ENCODE data around the gene FAM83G. TPM values are rescaled to one million over a fixed set of nuclear protein-coding genes. Genes with fewer than 3 reads are reported as not detected.
A peak's percentile ranks its signal among the peaks of the same experiment; 100 is the strongest.

Gene FAM83G
- total RNA-seq, 1 donor from 2014 or later = 12.9 TPM

- Histone ChIP-seq H3K36me3 (ENCODE audit: insufficient read depth, low read length) (no peaks in the 10 kb centered on the region), H3K9ac (ENCODE audit: low read length) (no peak overlapping the region), H2AFZ (ENCODE audit: low read depth, low read length) (no peak overlapping the region), H3K79me2 (ENCODE audit: insufficient read depth, low read length) (no peaks in the 10 kb centered on the region), H3K27me3 (ENCODE audit: insufficient read depth, low read length) (no peaks in the 10 kb centered on the region), H3K4me1 (ENCODE audit: insufficient read depth, low read length) (peaks cover 31% of the 10 kb centered on the region), H3K4me2 (ENCODE audit: low read length) (no peak overlapping the region), H4K20me1 (ENCODE audit: insufficient read depth, low read length) (no peaks in the 10 kb centered on the region), H3K27ac (ENCODE audit: low read depth, low read length) (no peak overlapping the region), H3K4me3 (ENCODE audit: insufficient read depth, low read depth, low read length) (no peak overlapping the region), H3K9me3 (ENCODE audit: insufficient read depth, low read depth, low read length) (no peaks in the 10 kb centered on the region)
- Mint-ChIP-seq H3K9me3 (ENCODE audit: unreplicated experiment) (no peaks in the 10 kb centered on the region), H3K36me3 (ENCODE audit: low read depth, unreplicated experiment) (no peaks in the 10 kb centered on the region), H3K4me3 (ENCODE audit: unreplicated experiment) (peak overlapping the region; percentile 45), H3K27ac (ENCODE audit: unreplicated experiment) (peak overlapping the region; percentile 34), H3K27me3 (ENCODE audit: low read depth, unreplicated experiment) (peaks cover 7% of the 10 kb centered on the region), H3K4me1 (ENCODE audit: low read depth, unreplicated experiment) (peaks cover 14% of the 10 kb centered on the region)
- FAIRE-seq = no peak
- no peak for DNase-seq (ENCODE audit: low read depth)
- TF ChIP-seq, protein P1, sequence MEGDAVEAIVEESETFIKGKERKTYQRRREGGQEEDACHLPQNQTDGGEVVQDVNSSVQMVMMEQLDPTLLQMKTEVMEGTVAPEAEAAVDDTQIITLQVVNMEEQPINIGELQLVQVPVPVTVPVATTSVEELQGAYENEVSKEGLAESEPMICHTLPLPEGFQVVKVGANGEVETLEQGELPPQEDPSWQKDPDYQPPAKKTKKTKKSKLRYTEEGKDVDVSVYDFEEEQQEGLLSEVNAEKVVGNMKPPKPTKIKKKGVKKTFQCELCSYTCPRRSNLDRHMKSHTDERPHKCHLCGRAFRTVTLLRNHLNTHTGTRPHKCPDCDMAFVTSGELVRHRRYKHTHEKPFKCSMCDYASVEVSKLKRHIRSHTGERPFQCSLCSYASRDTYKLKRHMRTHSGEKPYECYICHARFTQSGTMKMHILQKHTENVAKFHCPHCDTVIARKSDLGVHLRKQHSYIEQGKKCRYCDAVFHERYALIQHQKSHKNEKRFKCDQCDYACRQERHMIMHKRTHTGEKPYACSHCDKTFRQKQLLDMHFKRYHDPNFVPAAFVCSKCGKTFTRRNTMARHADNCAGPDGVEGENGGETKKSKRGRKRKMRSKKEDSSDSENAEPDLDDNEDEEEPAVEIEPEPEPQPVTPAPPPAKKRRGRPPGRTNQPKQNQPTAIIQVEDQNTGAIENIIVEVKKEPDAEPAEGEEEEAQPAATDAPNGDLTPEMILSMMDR (IDR thresholded peaks at IDR 0.05; ENCODE audit: insufficient read depth, low read depth, low read length) = no peak
- no peak for TF ChIP-seq EZH2 (IDR thresholded peaks at IDR 0.05; ENCODE audit: insufficient read depth, low read length)
Observed at GRCh38 chr17:18963126-18964017, 41.2 kb downstream of the FAM83G start.

- no peak for TF ChIP-seq EZH2 (IDR thresholded peaks at IDR 0.05; ENCODE audit: insufficient read depth, low read length)
- TF ChIP-seq, protein P1 (IDR thresholded peaks at IDR 0.05; ENCODE audit: insufficient read depth, low read depth, low read length) = no peak
- Histone ChIP-seq H3K79me2 (ENCODE audit: insufficient read depth, low read length) (no peaks in the 10 kb centered on the region), H3K4me1 (ENCODE audit: insufficient read depth, low read length) (peaks cover 29% of the 10 kb centered on the region), H3K9ac (ENCODE audit: low read length) (peak overlapping the region; percentile 45), H2AFZ (ENCODE audit: low read depth, low read length) (peak overlapping the region; percentile 23), H3K4me3 (ENCODE audit: insufficient read depth, low read depth, low read length) (no peak overlapping the region), H3K9me3 (ENCODE audit: insufficient read depth, low read depth, low read length) (no peaks in the 10 kb centered on the region), H4K20me1 (ENCODE audit: insufficient read depth, low read length) (no peaks in the 10 kb centered on the region), H3K27me3 (ENCODE audit: insufficient read depth, low read length) (no peaks in the 10 kb centered on the region), H3K36me3 (ENCODE audit: insufficient read depth, low read length) (no peaks in the 10 kb centered on the region), H3K4me2 (ENCODE audit: low read length) (peak overlapping the region; percentile 16), H3K27ac (ENCODE audit: low read depth, low read length) (no peak overlapping the region)
- no peaks in the 10 kb centered on the region for H3K36me3 Mint-ChIP-seq (ENCODE audit: low read depth, unreplicated experiment)
- FAIRE-seq = no peak
- peaks cover 7% of the 10 kb centered on the region for H3K27me3 Mint-ChIP-seq (ENCODE audit: low read depth, unreplicated experiment)
- H3K4me3 Mint-ChIP-seq (ENCODE audit: unreplicated experiment) = no peak overlapping the region
- H3K4me1 Mint-ChIP-seq (ENCODE audit: low read depth, unreplicated experiment) = peaks cover 14% of the 10 kb centered on the region
- no peaks in the 10 kb centered on the region for H3K9me3 Mint-ChIP-seq (ENCODE audit: unreplicated experiment)
- H3K27ac Mint-ChIP-seq (ENCODE audit: unreplicated experiment) = no peak overlapping the region
- DNase-seq (ENCODE audit: low read depth) = no peak
Observed at GRCh38 chr17:18962494-18962815, 42.1 kb downstream of the FAM83G start.

All from astrocyte (in vitro differentiated cells and primary cell).